HFFc6 (cell line): Measurements from ENCODE around the gene CFH. TPM values are rescaled to one million over a fixed set of nuclear protein-coding genes. Genes with fewer than 3 reads are reported as not detected.

Experiments used
- DNase-seq: peaks from one replicate; pipeline ENCODE4 v3.0.0-alpha.2; 2018
- H3K27ac Mint-ChIP-seq: 2 replicates; pipeline ENCODE4 v1.8.0; 2020; ENCODE audit warnings: mild to moderate bottlenecking, mixed read lengths
- H3K27me3 Mint-ChIP-seq: 2 replicates; pipeline ENCODE4 v1.8.0; 2021; ENCODE audit warnings: mild to moderate bottlenecking, moderate library complexity, mixed read lengths; ENCODE audit not compliant: insufficient read depth
- H3K36me3 Mint-ChIP-seq: 2 replicates; pipeline ENCODE4 v1.8.0; 2021; ENCODE audit warnings: low read depth, mixed read lengths
- H3K4me1 Mint-ChIP-seq: 2 replicates; pipeline ENCODE4 v1.8.0; 2020; ENCODE audit warnings: low read depth, mixed read lengths
- H3K4me3 Mint-ChIP-seq: 2 replicates; pipeline ENCODE4 v1.8.0; 2020; ENCODE audit warnings: mild to moderate bottlenecking, moderate library complexity, mixed read lengths
- H3K9me3 Mint-ChIP-seq: 2 replicates; pipeline ENCODE4 v1.8.0; 2020; ENCODE audit warnings: mild to moderate bottlenecking, mixed read lengths
- total RNA-seq, 6 experiments: library from RNA; stranded (reverse); fragmentation: NEBNext Ultra II Directional; extraction: Animal tissue kit (Norgen Biotek cat#: 25700); gene quantifications; 2 replicates in 1 of 6; 3 replicates in 5 of 6; pipeline ENCODE4 v1.2.3, GENCODE V29; 2021
- TF ChIP-seq, protein P1 (sequence below): fragments of 200-600 bp; sonication (generic); IDR thresholded peaks from 2 replicates; pipeline ENCODE4 v1.5.0; 2021; ENCODE audit warnings: antibody characterized with exemption, mild to moderate bottlenecking

CFH gene
- total RNA-seq, 6 experiments from 2014 or later = 19.8 to 23.1 (median 21.0) TPM

DNA sequence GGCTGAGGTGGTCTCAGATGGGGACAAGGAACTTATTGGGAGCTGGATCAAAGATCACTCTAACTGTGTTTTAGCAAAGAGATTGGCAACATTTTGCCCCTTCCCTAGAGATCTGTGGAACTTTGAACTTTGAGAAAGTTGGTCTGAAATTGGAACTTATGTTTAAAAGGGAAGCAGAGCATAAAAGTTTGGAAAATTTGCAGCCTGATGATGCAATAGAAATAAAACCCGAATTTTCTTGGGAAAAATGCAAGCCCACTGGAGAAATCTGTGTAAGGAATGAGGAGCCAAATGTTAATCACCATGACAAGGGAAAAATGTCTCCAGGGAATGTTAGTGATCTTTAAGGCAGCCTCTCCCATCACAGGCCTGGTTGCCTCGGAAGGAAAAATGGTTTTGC, 17.2 kb downstream of the CFH start:
- no peak overlapping the region for H3K4me3 Mint-ChIP-seq
- H3K9me3 Mint-ChIP-seq = peaks cover 10% of the 10 kb centered on the region
- DNase-seq = no peak
- H3K27me3 Mint-ChIP-seq = no peaks in the 10 kb centered on the region
- H3K36me3 Mint-ChIP-seq = peaks cover 16% of the 10 kb centered on the region
- no peaks in the 10 kb centered on the region for H3K4me1 Mint-ChIP-seq
- TF ChIP-seq, protein P1, sequence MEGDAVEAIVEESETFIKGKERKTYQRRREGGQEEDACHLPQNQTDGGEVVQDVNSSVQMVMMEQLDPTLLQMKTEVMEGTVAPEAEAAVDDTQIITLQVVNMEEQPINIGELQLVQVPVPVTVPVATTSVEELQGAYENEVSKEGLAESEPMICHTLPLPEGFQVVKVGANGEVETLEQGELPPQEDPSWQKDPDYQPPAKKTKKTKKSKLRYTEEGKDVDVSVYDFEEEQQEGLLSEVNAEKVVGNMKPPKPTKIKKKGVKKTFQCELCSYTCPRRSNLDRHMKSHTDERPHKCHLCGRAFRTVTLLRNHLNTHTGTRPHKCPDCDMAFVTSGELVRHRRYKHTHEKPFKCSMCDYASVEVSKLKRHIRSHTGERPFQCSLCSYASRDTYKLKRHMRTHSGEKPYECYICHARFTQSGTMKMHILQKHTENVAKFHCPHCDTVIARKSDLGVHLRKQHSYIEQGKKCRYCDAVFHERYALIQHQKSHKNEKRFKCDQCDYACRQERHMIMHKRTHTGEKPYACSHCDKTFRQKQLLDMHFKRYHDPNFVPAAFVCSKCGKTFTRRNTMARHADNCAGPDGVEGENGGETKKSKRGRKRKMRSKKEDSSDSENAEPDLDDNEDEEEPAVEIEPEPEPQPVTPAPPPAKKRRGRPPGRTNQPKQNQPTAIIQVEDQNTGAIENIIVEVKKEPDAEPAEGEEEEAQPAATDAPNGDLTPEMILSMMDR = no peak
- H3K27ac Mint-ChIP-seq = no peak overlapping the region

DNA sequence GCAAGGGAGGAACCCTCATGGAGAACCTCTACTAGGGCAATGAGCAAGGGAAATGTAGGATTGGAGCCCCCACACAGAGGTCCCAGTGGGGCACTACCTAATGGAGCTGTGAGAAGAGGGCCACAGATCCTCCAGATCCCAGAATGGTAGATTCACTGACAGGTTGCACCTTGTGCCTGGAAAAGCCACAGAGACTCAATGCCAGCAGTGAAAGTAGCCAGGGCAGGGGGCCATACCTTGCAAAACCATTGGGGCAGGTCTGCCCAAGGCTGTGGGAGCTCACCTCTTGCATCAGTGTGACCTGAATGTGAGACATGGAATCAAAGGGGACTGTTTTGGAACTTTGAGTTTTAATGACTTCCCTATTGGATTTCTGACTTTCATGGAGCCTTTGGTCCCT, 17.9 kb downstream of the CFH start:
- no peaks in the 10 kb centered on the region for H3K27me3 Mint-ChIP-seq
- H3K27ac Mint-ChIP-seq = no peak overlapping the region
- H3K9me3 Mint-ChIP-seq = peaks cover 10% of the 10 kb centered on the region
- no peak overlapping the region for H3K4me3 Mint-ChIP-seq
- H3K36me3 Mint-ChIP-seq = peaks cover 16% of the 10 kb centered on the region
- no peak for DNase-seq
- TF ChIP-seq, protein P1 = no peak
- peaks cover 6% of the 10 kb centered on the region for H3K4me1 Mint-ChIP-seq

DNA sequence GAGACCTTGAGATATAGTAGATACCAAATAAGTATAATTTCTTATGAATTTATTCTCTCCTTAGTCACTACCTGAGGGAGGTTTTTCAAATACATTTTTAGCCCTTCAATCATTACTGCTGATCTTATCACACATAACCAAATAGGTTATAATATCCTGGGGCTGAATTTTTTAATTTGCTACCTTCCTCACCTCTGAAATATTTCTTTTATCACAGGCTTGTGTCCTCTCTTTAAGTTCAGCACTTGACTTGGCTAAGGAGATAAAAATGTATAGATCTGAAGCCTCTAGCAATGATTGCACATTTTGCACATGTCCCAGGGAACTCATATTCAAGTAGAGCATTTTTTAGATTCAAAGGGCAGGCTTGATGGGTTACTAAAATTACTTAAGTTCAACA, 23.1 kb downstream of the CFH start:
- TF ChIP-seq, protein P1 = no peak
- peaks cover 3% of the 10 kb centered on the region; the same call in 1 of the 2 replicates for H3K9me3 Mint-ChIP-seq
- no peak for DNase-seq
- peaks cover 52% of the 10 kb centered on the region for H3K4me1 Mint-ChIP-seq
- H3K27ac Mint-ChIP-seq = no peak overlapping the region
- H3K36me3 Mint-ChIP-seq = peaks cover 24% of the 10 kb centered on the region
- H3K4me3 Mint-ChIP-seq = no peak overlapping the region
- no peaks in the 10 kb centered on the region; the same call in 1 of the 2 replicates for H3K27me3 Mint-ChIP-seq

DNA sequence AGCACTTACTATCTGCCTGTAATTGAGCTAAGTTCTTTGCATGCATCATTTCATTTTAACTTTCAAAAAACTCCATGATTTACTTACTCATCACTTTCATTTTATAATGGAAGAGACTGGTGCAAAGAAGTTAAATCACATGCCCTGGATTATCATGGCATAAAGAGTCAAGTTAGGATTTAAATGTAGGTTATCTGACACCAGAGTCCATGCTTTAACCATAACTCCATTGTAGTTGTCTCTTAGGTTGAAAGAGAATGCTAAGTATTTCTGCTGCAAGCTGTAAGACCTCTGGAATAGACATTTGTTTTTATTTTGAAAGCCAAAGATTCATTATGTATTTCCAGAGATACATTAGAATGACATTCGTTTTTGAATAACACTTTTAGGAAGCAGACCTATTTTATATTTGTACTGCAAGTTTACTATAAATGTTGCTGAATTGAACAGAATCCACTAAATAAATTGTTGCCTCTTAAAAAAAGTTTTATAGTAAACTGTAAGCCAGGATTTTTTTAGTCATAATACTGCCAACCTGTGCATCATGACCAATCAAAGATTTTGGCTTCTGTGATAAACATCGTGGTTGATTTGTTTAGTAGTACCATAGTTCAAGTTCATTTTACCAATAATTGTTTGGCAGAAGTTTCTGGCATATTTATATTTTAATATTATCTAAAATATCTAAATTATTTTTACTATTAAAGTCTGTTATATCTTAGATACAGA, 26.1 kb downstream of the CFH start:
- TF ChIP-seq, protein P1 = no peak
- Mint-ChIP-seq H3K27me3 (peaks cover 1% of the 10 kb centered on the region; the same call in 1 of the 2 replicates), H3K27ac (peak overlapping the region; percentile 25), H3K4me3 (peak overlapping the region; percentile 35; the same call in 1 of the 2 replicates), H3K4me1 (peaks cover 61% of the 10 kb centered on the region), H3K9me3 (peaks cover 3% of the 10 kb centered on the region; the same call in 1 of the 2 replicates), H3K36me3 (peaks cover 29% of the 10 kb centered on the region)
- DNase-seq = no peak

DNA sequence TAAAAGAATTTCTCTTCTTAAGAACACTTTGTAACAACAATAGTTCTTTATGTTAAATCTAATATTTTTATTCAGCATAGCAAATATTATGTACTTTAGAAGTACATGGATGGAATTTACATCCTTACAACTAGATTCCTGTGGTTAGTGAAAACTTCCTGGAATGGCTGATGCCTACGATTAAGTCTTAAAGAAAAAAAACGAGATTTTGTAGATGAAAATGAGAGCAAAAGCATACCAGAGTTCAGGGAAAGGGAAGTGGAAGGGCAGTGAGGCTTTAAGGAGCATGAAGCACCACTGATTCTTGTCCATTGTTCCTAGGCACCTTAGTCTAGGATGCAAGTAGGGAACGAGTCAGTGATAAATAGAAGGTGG, 26.7 kb downstream of the CFH start:
- TF ChIP-seq, protein P1 = no peak
- Mint-ChIP-seq H3K9me3 (peaks cover 3% of the 10 kb centered on the region; the same call in 1 of the 2 replicates), H3K36me3 (peaks cover 29% of the 10 kb centered on the region), H3K4me3 (peak overlapping the region; percentile 71), H3K27me3 (peaks cover 1% of the 10 kb centered on the region; the same call in 1 of the 2 replicates), H3K27ac (peak overlapping the region; percentile 68), H3K4me1 (peaks cover 61% of the 10 kb centered on the region)
- DNase-seq = peak; percentile 60
